Stimulated activated CD8-positive, alpha-beta memory T cell treated with anti-CD3 and anti-CD28 coated beads, Interleukin-2, amount 100 ng/mL, for 48 hours (primary cell): ENCODE results near the gene CNTN4.

Source experiments
- DNase-seq, 2 donors: peaks; one replicate each; pipeline ENCODE4 v3.0.0-alpha.2; 2020; ENCODE audit warnings: low read depth in 2 of 2

The CNTN4 gene

DNA sequence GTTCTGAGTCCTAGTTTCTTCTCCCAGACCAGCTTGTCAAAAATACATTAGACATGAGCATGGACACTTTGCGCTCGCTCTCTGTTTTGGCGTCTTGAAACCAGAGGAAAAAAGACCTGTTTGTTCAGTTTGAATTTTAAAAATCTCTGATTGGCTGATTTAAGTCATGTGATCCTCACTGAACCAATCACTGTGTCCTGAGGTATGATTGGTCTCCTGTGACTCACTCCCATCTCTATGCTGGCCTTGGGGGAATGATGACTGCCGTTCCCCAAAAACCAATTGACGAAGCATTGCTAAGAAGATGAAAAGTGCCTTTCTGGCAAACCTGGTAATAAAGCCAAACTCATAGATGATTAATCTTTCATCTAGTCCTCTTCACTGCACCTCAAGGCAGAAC lies 755.0 kb downstream of the CNTN4 start:
- DNase-seq: no peak

DNA sequence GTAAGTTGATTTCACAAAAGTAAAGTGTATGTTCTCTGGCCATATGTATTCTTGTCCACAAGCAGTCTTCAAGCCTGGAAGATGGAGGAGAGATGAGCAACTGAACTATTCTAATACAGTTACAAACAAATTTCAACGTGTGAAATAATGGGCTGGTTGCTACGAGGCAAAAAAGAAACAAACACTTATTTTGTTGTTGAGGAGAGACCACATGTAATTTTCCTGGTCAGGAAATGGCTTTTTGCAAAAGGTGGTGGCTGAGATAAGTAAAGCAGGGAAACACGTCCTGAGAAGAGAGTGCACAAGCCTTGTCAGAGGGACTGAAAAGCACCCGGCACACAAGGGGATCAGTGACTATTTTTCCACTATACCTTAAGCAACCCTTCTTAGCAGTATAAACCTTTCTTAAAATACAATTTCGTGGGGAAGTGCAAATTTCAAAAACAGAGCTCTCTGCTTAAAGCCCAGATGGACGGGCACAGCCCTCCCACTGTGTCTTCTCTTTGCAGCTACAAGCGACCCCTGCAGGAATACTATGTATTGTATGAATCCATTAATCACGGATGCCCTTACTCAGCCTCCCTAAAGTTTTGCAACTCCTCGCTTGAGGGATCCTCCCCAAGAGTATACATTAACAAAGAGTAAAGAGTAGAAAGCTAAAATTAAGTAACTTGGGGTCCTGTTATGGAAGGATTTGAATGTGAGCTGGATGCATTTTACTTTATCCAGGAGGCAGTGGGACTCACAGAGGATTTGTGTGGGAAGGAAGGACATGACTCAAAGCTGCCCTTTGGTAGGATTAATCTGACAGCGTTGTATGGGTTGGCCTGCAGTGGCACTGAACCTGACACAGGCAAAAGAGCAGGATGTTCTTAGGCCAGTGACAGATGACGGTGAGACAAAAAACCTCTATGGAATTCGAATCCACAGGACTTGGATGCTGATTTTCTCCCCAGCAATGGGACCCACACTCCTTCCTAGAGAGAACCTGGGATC lies 757.8 kb downstream of the CNTN4 start:
- DNase-seq: no peak

DNA sequence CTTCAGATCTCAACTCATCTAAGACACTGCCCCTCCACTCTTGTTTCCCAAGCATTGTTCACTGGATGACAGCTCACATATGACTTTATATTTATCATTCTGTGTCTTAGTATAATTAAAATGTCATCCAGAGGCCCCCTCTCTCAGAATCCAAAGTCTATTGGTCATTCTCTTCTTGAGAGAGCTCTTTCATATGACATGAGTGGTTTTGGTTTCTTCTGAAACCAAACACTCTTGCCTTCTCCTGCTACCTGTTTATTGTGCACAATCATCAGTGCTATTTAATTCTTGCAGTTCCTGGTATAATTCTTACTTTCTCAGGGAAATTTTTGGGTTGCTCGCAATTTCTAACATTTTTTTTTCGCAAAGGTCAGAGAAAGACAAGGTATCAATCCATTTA lies 762.0 kb downstream of the CNTN4 start:
- no peak for DNase-seq

DNA sequence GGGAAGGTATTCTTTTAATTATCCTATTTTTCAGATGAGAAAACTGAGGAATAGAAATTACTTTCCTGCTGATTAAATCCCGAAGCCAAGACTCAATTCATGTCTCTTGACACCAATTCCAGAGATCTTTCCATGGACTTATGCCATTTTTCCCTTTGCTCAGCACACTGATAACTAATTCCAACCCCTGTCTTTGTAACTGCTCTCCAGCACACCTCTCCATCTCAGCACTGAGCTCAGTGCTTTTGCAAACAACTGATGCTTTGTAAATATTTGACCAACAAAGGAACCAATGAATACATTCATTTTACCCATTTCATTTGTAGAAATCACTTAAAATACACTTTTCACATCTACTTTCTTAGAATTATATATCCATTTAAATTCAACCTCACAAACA lies 762.5 kb downstream of the CNTN4 start:
- DNase-seq: no peak

DNA sequence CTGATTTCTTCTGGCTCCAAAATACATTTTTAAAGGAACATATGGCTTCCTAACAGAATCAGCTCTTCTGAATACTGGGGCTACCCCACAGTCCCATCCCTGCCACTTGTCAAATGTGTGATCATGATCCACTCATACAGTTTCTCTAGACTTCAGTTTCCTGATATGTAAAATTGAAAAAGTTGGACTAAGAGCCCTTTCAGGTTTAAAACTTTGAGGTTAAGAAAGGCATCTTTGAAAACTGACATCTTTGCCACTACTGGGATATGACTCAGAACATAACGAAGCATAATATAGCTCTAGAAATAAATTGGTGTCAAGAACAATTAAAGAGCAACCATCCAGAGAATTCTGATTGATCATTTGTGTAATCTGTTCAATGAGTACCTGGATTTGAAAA lies 763.3 kb downstream of the CNTN4 start:
- DNase-seq: no peak

DNA sequence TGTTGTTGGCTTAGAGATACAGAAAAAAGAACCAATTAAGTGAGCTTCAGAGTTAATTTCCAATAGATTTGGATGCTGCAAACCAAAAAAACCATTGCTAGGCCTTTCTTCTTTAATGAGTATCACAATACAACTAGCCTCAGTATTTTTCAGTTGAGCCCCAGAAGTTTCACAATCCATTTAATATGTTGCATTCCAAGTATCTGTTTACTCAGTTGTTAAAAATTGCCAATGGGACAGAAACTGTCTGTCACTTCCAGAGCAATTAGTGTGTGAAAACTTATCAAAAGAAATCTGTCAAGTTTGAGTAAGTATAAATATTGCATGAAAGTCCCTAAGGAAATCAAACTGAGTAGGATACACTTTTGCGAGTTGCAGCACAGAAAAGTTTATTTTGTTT lies 763.7 kb downstream of the CNTN4 start:
- DNase-seq: no peak

DNA sequence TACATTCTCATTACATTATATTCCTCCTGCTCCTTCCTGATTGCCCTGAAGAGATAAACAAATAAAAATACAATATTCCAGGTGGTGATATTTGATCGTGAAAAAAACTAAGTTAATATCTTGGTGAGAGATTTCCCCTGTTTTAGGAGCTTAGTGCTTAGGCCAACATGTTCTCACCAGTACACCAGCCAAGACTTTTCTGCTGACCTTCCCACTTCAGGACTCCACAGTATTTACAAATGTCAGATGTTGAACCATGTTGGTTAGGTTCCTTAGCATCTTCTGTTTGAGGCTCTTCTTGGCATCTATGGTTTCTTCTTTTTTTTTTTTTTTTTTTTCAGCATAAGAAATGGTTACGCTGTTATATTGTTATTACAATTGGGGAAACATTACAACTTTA lies 764.5 kb downstream of the CNTN4 start:
- DNase-seq: no peak

DNA sequence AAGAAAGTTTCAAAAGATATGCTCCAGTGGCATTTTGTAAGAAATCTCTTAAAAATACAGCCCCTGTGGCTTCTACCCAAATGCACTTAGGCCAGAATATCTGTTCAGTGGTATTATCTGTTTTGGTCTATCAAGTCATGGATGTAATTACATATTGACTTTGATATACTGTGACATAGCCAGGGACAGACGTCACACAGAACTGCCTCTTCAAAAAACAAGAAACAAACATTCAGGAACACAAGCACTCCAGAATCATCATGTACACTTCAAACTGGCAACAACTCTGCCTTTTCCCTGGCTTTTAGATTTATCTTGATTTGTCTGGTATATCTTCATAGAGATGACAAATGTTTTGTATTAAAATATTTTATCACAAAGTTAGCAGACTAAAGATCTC lies 771.2 kb downstream of the CNTN4 start:
- DNase-seq: no peak

DNA sequence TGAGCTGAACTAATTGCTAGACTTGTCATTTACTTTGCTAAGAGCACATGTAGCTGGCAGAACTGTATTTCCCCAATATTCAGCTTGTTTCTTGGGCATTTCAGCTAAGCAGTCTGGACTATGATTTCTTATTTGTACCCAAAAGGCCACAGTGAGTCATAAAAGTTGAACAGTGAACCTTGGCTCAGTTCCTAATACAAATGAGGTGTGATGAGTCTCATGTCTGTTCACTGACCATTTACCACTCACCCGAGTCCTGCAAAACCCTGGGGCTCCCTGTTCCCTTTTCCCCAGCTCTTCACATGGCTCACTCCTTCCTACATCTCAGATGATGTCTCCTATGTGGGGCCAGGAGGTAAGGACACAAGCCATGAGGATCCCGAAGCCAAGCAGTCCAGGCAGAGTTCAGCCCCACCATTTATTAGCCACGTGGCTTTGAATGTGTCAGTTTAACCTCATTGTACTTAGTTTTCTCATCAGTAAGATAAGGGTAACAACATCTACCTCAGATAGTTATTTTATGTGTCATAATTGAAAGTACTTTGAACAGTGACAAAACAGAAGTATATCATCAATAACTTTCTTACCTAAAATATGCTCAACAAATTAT lies 772.2 kb downstream of the CNTN4 start:
- no peak for DNase-seq

DNA sequence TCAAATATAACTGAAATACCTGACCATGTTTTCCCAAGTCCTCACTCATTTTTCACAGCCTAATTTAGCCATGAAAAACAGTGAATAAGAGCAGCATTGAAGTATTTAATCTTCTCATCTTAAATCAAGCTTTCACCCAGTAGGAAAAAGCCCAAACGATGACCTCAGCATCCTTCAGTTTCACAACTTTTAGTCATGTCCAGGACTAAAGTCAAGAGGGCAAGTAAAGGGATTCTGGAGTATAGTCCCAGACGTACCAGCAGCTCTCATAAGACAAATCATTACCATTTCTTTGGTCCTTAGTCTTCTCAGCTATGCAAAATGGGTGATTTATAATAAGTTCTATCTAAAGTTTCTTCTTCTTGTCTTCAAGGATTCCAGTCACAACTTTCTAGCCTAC lies 774.2 kb downstream of the CNTN4 start:
- DNase-seq: no peak

DNA sequence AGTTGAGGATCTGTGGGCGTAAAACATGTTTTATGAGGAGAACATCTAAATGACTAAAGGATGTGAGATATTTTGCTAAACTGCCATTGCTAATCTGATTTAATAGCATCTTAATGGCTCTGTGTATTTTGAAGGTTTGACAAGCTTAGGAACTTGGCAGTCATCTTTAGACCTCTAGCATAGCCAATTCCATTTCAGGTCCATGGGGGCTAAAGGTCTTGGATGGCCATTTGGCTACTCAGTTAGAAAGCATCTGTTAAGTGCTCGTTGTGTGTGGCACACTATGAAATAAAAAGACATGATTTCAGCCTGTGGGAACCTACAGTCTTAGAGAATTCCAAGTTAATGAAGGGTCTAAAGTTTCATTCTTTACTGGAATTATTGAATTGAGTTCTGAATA lies 775.3 kb downstream of the CNTN4 start:
- DNase-seq: no peak

DNA sequence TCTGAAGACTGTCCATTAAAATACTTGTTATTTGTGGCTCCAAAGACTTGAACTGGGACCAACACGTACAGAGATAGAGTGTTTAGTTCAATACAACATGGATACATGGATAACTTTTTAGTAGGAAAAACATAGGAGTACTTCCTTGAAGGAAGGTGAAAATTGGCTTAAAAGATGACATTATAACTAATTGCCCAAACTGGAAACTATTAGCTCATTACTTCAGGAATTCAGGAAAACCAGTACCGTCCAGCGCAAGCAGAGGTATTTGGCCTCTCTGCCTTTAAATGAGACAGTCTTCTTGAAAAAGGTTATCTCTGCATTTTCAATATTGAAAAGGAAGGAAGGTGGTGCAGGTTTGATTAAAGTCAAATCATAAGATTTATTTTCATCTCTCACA lies 777.0 kb downstream of the CNTN4 start:
- DNase-seq: no peak

DNA sequence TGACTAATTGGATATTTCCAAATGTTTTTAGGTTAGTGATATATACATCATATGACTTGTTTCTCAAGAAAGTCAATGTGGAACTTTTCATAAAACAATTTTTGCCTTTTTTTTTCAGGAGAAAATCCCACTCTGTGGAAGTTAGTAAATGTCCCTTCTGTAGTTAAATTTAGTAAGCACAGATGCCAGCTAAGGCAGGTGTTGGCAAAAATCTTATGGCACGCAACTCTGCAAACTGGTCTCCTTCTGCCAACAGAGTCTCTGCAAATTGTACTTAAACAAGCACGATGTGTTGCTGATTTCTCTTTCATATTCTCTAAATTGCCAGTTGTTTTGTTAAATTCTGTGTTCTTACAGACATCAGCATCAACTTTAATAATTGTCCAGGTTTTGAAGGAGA lies 777.7 kb downstream of the CNTN4 start:
- no peak for DNase-seq

DNA sequence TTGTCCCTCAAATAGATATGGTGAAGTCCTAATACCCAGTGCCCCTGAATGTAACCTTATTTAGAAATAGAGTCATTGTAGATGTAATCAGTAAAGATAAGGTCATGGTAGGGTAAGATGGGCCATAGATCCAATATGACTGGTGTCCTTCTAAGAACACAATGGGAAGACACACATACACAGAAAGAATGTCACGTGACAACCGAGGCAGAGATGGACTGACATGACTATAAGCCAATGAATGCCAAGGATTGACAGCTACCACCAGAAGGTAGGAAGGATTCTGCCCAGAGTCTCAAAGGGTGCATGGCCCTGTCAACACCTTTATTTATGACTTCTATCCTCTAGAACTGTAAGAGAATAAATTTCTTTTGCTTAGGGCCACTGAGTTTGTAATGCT lies 780.4 kb downstream of the CNTN4 start:
- no peak for DNase-seq

DNA sequence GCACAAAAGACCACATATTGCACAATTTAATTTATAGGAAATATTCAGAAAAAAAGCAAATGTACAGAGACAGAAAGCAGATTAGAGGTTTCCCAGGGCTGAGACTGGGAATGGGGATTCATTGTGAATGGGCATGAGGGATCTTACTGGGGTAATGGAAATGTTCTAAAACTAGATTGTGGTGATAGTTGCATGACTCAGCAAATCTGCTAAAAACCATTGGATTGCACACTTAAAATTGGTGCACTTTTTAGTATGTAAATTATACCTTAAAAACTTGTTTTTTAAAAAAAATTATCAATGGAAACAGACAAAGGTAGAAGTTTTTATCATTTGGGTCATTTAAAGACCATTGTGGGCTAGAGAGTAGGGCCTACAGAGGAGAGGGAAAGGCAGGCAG lies 780.9 kb downstream of the CNTN4 start:
- DNase-seq: no peak

DNA sequence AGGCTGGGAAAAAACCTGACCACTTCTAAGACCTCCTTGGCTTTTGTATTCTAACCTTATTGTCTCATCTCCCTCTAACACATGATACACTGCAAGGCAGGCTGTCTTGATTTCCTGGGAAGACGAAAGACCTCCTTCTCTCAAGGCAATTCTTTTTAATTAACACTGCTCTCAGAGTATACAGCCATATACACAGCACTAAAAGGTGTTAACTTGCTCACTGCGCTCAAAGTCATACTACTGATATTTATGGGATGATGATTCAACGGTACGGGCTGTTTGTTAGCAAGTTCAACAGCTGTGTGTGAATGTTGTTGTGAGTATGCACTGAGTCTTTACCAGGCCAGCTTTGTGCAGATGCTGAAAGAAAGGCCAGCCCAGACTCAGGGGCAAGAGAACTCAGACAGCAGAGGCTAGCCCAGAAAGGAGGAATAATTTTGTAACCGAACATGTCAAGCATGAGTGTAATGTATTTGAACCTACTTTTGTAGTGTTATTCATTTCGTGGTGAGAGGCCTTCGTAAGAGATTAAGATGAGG lies 781.6 kb downstream of the CNTN4 start:
- DNase-seq: no peak

DNA sequence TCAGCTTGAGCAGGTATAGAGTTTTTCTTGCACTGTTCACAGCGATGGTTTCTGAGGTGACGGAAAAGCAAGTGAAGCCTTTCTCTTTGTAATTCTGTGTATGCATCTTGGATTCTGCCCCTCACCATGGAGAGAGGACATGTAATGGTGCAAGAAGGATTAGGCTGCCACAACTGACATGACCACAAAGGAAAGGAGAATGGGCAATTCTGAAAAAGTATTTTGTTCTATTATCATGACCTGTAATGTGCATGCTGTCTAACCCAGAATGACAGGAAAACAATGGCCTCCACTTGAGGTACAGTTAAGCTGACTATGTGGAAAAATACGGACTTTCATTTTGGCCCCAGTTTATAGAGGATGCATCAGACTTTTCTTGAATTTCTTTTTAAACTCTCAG lies 784.6 kb downstream of the CNTN4 start:
- no peak for DNase-seq

DNA sequence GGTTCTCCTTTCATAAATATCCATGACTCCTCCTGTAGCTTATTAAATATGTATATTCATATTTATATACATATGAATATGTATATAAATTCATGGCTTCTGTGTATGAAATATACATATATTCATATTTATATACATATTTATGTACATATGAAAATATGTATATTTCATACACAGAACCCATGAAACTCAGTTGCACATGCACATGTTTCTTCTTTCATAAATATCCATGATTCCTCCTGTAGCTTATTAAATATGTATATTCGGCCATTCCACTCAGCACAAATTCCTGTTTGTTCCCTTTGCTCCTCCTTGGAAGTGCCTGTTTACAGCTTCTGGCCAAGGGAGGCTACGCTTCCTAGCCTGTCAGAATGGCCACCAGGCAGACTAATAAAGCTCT lies 789.9 kb downstream of the CNTN4 start:
- no peak for DNase-seq

DNA sequence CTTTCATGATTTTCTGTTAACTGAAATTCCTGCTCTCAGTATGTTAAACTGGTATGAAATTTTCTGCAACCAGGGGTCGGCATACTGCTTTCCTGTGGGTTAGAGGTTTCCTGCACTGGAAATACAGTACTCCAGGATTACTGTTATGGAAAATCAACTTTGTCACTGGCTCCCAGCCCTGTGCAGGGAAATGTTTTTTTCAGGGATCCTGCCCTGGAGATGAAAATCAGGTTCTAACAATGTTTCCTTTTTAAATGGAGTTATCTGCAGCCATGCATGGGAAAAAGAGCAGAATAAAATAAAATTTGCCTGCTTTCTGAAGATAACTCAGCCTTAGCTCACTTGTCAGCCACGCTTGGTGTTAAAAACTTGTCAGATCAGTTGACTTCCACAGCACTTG lies 791.1 kb downstream of the CNTN4 start:
- DNase-seq: no peak

DNA sequence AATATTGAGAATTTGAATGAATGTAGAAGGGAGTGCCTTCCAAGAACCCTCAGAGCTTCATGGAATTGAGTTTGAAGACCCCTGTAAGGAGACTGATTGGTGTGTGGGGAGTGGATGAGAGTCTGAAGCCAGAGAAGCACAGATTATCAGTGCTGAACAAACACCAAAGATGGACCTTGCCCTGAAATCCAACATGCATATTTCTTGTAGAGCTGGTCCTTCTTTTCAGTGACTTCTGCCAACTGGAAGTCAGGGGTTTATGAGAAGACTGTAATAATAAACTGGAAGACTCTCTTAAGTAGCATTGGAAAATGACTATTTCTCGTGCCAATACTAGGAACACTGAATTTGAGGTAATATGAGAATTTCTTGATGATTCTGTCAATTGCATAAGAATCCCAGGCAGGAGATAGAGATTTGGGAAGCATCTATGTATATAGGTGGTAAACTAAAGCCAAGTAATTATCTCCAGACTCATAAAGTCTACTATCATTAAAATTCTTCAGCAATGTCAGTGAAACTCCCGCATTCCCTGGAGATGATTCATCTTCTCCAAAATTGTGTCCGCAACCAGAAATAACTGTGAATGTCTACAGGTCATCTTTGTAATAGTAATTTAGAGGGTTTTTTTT lies 797.8 kb downstream of the CNTN4 start:
- no peak for DNase-seq

DNA sequence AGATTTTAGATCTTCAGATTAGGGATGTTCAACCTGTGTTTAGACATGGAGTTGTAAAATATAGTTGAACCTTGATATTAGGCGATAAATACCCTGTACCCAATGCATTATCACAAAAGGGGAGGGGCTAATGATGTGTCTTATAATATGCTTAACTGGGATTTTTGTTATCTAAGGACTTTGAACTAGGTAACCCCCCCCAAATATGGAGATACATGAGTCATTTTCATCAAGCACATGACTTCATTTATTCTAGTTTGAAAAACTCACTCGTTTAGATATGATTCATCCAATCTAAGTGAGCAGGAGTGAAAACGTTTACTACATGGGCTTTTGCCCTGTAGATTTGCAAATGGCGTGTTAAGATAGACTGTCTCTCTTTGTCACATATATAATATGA lies 799.2 kb downstream of the CNTN4 start:
- no peak for DNase-seq

DNA sequence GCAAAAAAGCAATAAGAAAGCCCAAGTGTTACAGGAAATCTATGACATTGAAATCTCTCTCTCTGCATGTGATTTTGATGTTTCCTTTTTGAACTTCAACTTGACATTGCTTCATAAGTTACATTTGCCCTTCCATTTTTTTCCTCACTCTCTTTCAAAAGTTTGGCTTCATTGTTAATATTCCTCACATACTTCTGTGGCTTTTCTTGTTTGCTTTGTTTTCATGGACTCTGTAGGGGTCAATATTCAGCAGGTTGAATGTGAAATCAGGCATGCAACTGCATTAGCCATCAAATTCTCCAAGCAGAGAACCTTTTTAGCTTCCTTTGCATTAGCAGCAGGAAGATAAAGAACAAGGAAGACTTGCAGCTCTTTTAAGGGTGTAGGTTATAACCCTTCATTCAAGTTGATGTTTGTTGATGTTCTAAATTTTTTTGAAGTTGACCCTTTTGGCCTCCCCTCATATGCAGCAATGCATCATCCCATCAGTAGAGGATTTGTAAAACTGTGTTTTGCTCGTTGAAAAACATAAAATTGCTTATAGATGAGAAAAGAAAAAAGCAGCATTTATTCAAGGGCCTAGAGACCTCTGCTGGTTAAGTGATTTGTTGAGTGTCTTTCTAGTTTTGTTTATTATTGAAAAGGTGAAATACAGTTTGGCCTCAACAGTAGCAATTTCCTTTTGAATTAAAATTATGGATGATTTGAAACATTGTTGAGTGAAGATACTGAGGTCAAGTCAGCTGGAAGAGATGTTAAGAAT lies 800.1 kb downstream of the CNTN4 start:
- DNase-seq: no peak
